CD4-positive, alpha-beta T cell (primary cell): ENCODE data around the gene TMED8. TPM values are rescaled to one million over a fixed set of nuclear protein-coding genes. Genes with fewer than 3 reads are reported as not detected.

Experiments used
- ATAC-seq: fragments of 200-7000 bp; cut with Tn5 transposase; one replicate; pipeline ENCODE4 v1.10.0; 2022; ENCODE audit warnings: mild to moderate bottlenecking; ENCODE audit not compliant: poor library complexity
- CTCF ChIA-PET: fragments of 350-600 bp; sonication (Branson Sonifier 250); formaldehyde crosslinking; loops from one replicate; lab custom pipeline; 2021; ENCODE audit warnings: antibody characterized with exemption, inconsistent platforms; lab: Charles Lee
- POLR2A ChIA-PET: fragments of 350-600 bp; sonication (Branson Sonifier 250); formaldehyde crosslinking; loops from one replicate; lab custom pipeline; 2021; ENCODE audit warnings: antibody characterized with exemption, inconsistent platforms; lab: Charles Lee
- DNase-seq, 14 experiments: peaks; one replicate each; pipeline ENCODE4 v3.0.0-alpha.2; 2013 to 2020; ENCODE audit warnings: mixed read lengths in 2 of 14
- H3K27ac ChIP-seq, 2 donors: one replicate each; pipeline versions ENCODE4 v1.5.1 to v1.7.0; 2013; ENCODE audit warnings: low read length in 2 of 2, low read depth in 1 of 2, mild to moderate bottlenecking in 1 of 2
- H3K27me3 ChIP-seq, 2 experiments: 1 replicate in 1 of 2; 2 replicates in 1 of 2; pipeline versions ENCODE4 v1.6.1 to v1.7.0; 2013; ENCODE audit warnings: low read length in 2 of 2, control low read depth in 1 of 2, mild to moderate bottlenecking in 1 of 2, moderate library complexity in 1 of 2; ENCODE audit not compliant: insufficient read depth in 2 of 2, control insufficient read depth in 1 of 2
- H3K36me3 ChIP-seq: one replicate; pipeline ENCODE4 v1.6.1; 2013; ENCODE audit warnings: low read length, control low read depth; ENCODE audit not compliant: insufficient read depth
- H3K4me1 ChIP-seq: one replicate; pipeline ENCODE4 v1.6.1; 2013; ENCODE audit warnings: low read length, control low read depth; ENCODE audit not compliant: insufficient read depth
- H3K4me3 ChIP-seq: one replicate; pipeline ENCODE4 v1.5.1; 2013; ENCODE audit warnings: mild to moderate bottlenecking, low read length, moderate library complexity
- H3K9me3 ChIP-seq, 2 experiments: 1 replicate in 1 of 2; 2 replicates in 1 of 2; pipeline versions ENCODE4 v1.6.1 to v1.7.0; 2013; ENCODE audit warnings: low read length in 2 of 2, mild to moderate bottlenecking in 2 of 2, control low read depth in 1 of 2, moderate library complexity in 1 of 2; ENCODE audit not compliant: control insufficient read depth in 1 of 2, insufficient read depth in 1 of 2
- H3K27ac Mint-ChIP-seq: one replicate; pipeline ENCODE4 v1.8.0; 2020; ENCODE audit warnings: mixed read lengths
- H3K27me3 Mint-ChIP-seq: one replicate; pipeline ENCODE4 v1.8.0; 2021; ENCODE audit warnings: mixed read lengths
- H3K36me3 Mint-ChIP-seq: one replicate; pipeline ENCODE4 v1.8.0; 2021; ENCODE audit warnings: low read depth, mixed read lengths
- H3K4me1 Mint-ChIP-seq: one replicate; pipeline ENCODE4 v1.8.0; 2021; ENCODE audit warnings: low read depth, mixed read lengths
- H3K4me3 Mint-ChIP-seq: one replicate; pipeline ENCODE4 v1.8.0; 2020; ENCODE audit warnings: mild to moderate bottlenecking, mixed read lengths
- H3K9me3 Mint-ChIP-seq: one replicate; pipeline ENCODE4 v1.8.0; 2020; ENCODE audit warnings: mixed read lengths
- intact Hi-C, 2 experiments: fragments of 100-400 bp; cut with DNase I in 1 of 2; cut with micrococcal nuclease in 1 of 2; formaldehyde crosslinking; loops; one replicate each; pipeline versions ENCODE4 v1.15.1 to v1.9.0; 2023 to 2025; cut with DNase I, micrococcal nuclease
- total RNA-seq, 174 experiments: library from RNA in 2 of 174; stranded (reverse) in 2 of 174; gene quantifications; one replicate each; pipeline ENCODE4 v1.2.3 and lab custom pipeline; 2021 to 2026
- TF ChIP-seq, protein P1 (sequence below): fragments of 200-600 bp; IDR thresholded peaks from one replicate; pipeline ENCODE4 v1.8.0; 2022; ENCODE audit warnings: antibody characterized with exemption, mild to moderate bottlenecking

The TMED8 gene
- total RNA-seq, 2 experiments from 2014 or later: 4.9 to 5.1 TPM

DNA sequence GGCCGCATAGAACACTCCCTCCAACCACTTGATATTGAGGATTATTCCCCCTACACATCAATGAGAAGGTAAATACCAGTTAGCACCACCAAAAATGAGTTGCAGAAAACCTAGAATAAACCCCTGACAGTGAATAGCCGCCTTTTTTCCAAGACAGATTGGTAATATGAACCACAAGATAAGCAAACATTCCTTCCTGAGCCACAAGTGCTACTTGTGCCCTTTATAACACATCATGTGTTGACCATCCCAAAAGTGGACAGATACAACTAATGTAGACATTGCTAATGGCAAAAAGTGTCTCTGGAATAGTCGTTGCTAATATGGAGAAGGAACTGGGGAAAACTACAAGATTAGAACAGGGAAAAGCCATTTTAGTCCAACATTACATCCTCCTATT, 29.2 kb upstream of the TMED8 start:
- TF ChIP-seq, protein P1, sequence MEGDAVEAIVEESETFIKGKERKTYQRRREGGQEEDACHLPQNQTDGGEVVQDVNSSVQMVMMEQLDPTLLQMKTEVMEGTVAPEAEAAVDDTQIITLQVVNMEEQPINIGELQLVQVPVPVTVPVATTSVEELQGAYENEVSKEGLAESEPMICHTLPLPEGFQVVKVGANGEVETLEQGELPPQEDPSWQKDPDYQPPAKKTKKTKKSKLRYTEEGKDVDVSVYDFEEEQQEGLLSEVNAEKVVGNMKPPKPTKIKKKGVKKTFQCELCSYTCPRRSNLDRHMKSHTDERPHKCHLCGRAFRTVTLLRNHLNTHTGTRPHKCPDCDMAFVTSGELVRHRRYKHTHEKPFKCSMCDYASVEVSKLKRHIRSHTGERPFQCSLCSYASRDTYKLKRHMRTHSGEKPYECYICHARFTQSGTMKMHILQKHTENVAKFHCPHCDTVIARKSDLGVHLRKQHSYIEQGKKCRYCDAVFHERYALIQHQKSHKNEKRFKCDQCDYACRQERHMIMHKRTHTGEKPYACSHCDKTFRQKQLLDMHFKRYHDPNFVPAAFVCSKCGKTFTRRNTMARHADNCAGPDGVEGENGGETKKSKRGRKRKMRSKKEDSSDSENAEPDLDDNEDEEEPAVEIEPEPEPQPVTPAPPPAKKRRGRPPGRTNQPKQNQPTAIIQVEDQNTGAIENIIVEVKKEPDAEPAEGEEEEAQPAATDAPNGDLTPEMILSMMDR: no peak
- intact Hi-C loops: no loop called here
- H3K27me3 Mint-ChIP-seq: no peaks in the 10 kb centered on the region
- Histone ChIP-seq H3K4me1 (peaks cover 4% of the 10 kb centered on the region), H3K4me3 (no peak overlapping the region), H3K36me3 (no peaks in the 10 kb centered on the region), H3K9me3 (no peaks in the 10 kb centered on the region), H3K27ac (no peak overlapping the region), H3K27me3 (no peaks in the 10 kb centered on the region)
- CTCF ChIA-PET: no interaction called here
- peaks cover 17% of the 10 kb centered on the region for H3K4me1 Mint-ChIP-seq
- ATAC-seq (no peak), DNase-seq (no peak)
- H3K9me3 Mint-ChIP-seq: no peaks in the 10 kb centered on the region
- H3K36me3 Mint-ChIP-seq: no peaks in the 10 kb centered on the region
- no peak overlapping the region for H3K27ac Mint-ChIP-seq
- H3K4me3 Mint-ChIP-seq: no peak overlapping the region
- POLR2A ChIA-PET: no interaction called here

DNA sequence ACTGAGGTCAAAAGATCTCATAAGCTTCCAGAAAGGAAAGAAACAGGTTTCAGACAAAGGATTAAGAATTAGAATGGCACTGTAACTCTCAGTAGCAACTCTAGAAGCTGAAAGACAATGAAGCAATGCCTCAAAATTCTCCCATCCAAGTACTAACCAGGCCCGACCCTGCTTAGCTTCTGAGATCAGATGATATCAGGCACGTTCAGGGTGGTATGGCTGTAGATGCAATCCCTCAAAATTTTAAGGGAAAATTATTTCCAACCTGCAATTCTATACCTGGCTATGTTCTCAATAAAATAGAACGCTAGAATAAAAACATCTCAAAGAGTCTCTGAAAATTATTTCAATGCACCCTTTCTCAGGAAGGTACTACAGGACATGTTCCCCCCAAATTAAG, 26.9 kb upstream of the TMED8 start:
- H3K36me3 ChIP-seq: no peaks in the 10 kb centered on the region
- Mint-ChIP-seq H3K27me3 (no peaks in the 10 kb centered on the region), H3K27ac (no peak overlapping the region), H3K4me1 (peaks cover 17% of the 10 kb centered on the region), H3K4me3 (no peak overlapping the region), H3K36me3 (no peaks in the 10 kb centered on the region), H3K9me3 (no peaks in the 10 kb centered on the region)
- H3K4me1 ChIP-seq: peaks cover 4% of the 10 kb centered on the region
- no peak overlapping the region for H3K27ac ChIP-seq
- H3K9me3 ChIP-seq: no peaks in the 10 kb centered on the region
- H3K4me3 ChIP-seq: no peak overlapping the region
- H3K27me3 ChIP-seq: no peaks in the 10 kb centered on the region
- POLR2A ChIA-PET: no interaction called here
- intact Hi-C loops: no loop called here
- no peak for ATAC-seq
- CTCF ChIA-PET: no interaction called here
- TF ChIP-seq, protein P1: no peak
- DNase-seq: no peak

DNA sequence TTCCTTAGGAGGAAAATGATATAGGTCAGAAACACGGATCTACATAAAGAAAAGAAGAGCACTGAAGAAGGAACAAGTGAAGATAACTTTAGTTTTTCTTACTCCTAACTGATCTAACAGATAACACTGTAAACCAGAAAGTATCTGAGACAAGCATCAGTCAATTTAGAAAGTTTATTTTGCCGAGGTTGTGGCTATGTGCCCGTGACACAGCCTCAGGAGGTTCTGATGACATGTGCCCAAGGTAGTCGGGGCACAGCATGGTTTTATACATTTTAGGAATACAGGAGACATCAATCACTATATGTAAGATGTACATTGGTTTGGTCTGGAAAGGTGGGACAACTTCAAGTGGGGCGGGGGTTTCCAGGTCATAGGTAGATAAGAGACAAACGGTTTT, 23.3 kb upstream of the TMED8 start:
- ATAC-seq (no peak), DNase-seq (no peak)
- no peaks in the 10 kb centered on the region for H3K4me1 Mint-ChIP-seq
- H3K9me3 Mint-ChIP-seq: no peaks in the 10 kb centered on the region
- ChIA-PET POLR2A (no interaction called here), CTCF (no interaction called here)
- no peaks in the 10 kb centered on the region for H3K9me3 ChIP-seq
- no peak overlapping the region for H3K27ac Mint-ChIP-seq
- H3K27me3 Mint-ChIP-seq: no peaks in the 10 kb centered on the region
- H3K4me3 Mint-ChIP-seq: no peak overlapping the region
- no peaks in the 10 kb centered on the region for H3K36me3 ChIP-seq
- H3K27ac ChIP-seq: no peak overlapping the region
- H3K27me3 ChIP-seq: no peaks in the 10 kb centered on the region
- no peaks in the 10 kb centered on the region for H3K4me1 ChIP-seq
- intact Hi-C loops: no loop called here
- no peaks in the 10 kb centered on the region for H3K36me3 Mint-ChIP-seq
- H3K4me3 ChIP-seq: no peak overlapping the region
- TF ChIP-seq, protein P1: no peak
